CD4-positive, alpha-beta T cell (primary cell): ENCODE results near the gene RORC. TPM values are rescaled to one million over a fixed set of nuclear protein-coding genes. Genes with fewer than 3 reads are reported as not detected.

ENCODE experiments used
- ATAC-seq: fragments of 200-7000 bp; cut with Tn5 transposase; one replicate; pipeline ENCODE4 v1.10.0; 2022; ENCODE audit warnings: mild to moderate bottlenecking; ENCODE audit not compliant: poor library complexity
- CTCF ChIA-PET: fragments of 350-600 bp; sonication (Branson Sonifier 250); formaldehyde crosslinking; loops from one replicate; lab custom pipeline; 2021; ENCODE audit warnings: antibody characterized with exemption, inconsistent platforms; lab: Charles Lee
- POLR2A ChIA-PET: fragments of 350-600 bp; sonication (Branson Sonifier 250); formaldehyde crosslinking; loops from one replicate; lab custom pipeline; 2021; ENCODE audit warnings: antibody characterized with exemption, inconsistent platforms; lab: Charles Lee
- DNase-seq, 14 experiments: peaks; one replicate each; pipeline ENCODE4 v3.0.0-alpha.2; 2013 to 2020; ENCODE audit warnings: mixed read lengths in 2 of 14
- H3K27ac ChIP-seq, 2 donors: one replicate each; pipeline versions ENCODE4 v1.5.1 to v1.7.0; 2013; ENCODE audit warnings: low read length in 2 of 2, low read depth in 1 of 2, mild to moderate bottlenecking in 1 of 2
- H3K27me3 ChIP-seq, 2 experiments: 1 replicate in 1 of 2; 2 replicates in 1 of 2; pipeline versions ENCODE4 v1.6.1 to v1.7.0; 2013; ENCODE audit warnings: low read length in 2 of 2, control low read depth in 1 of 2, mild to moderate bottlenecking in 1 of 2, moderate library complexity in 1 of 2; ENCODE audit not compliant: insufficient read depth in 2 of 2, control insufficient read depth in 1 of 2
- H3K36me3 ChIP-seq: one replicate; pipeline ENCODE4 v1.6.1; 2013; ENCODE audit warnings: low read length, control low read depth; ENCODE audit not compliant: insufficient read depth
- H3K4me1 ChIP-seq: one replicate; pipeline ENCODE4 v1.6.1; 2013; ENCODE audit warnings: low read length, control low read depth; ENCODE audit not compliant: insufficient read depth
- H3K4me3 ChIP-seq: one replicate; pipeline ENCODE4 v1.5.1; 2013; ENCODE audit warnings: mild to moderate bottlenecking, low read length, moderate library complexity
- H3K9me3 ChIP-seq, 2 experiments: 1 replicate in 1 of 2; 2 replicates in 1 of 2; pipeline versions ENCODE4 v1.6.1 to v1.7.0; 2013; ENCODE audit warnings: low read length in 2 of 2, mild to moderate bottlenecking in 2 of 2, control low read depth in 1 of 2, moderate library complexity in 1 of 2; ENCODE audit not compliant: control insufficient read depth in 1 of 2, insufficient read depth in 1 of 2
- H3K27ac Mint-ChIP-seq: one replicate; pipeline ENCODE4 v1.8.0; 2020; ENCODE audit warnings: mixed read lengths
- H3K27me3 Mint-ChIP-seq: one replicate; pipeline ENCODE4 v1.8.0; 2021; ENCODE audit warnings: mixed read lengths
- H3K36me3 Mint-ChIP-seq: one replicate; pipeline ENCODE4 v1.8.0; 2021; ENCODE audit warnings: low read depth, mixed read lengths
- H3K4me1 Mint-ChIP-seq: one replicate; pipeline ENCODE4 v1.8.0; 2021; ENCODE audit warnings: low read depth, mixed read lengths
- H3K4me3 Mint-ChIP-seq: one replicate; pipeline ENCODE4 v1.8.0; 2020; ENCODE audit warnings: mild to moderate bottlenecking, mixed read lengths
- H3K9me3 Mint-ChIP-seq: one replicate; pipeline ENCODE4 v1.8.0; 2020; ENCODE audit warnings: mixed read lengths
- CTCF ChIP-seq: fragments of 200-600 bp; IDR thresholded peaks from one replicate; pipeline ENCODE4 v1.8.0; 2022; ENCODE audit warnings: antibody characterized with exemption, mild to moderate bottlenecking
- intact Hi-C, 2 experiments: fragments of 100-400 bp; cut with DNase I in 1 of 2; cut with micrococcal nuclease in 1 of 2; formaldehyde crosslinking; loops; one replicate each; pipeline versions ENCODE4 v1.15.1 to v1.9.0; 2023 to 2025; cut with DNase I, micrococcal nuclease
- total RNA-seq, 174 experiments: library from RNA in 2 of 174; stranded (reverse) in 2 of 174; gene quantifications; one replicate each; pipeline ENCODE4 v1.2.3 and lab custom pipeline; 2021 to 2026

Gene RORC
- total RNA-seq, 2 experiments from 2014 or later: 3.6 to 3.7 TPM

- TF ChIP-seq CTCF: no peak
- Histone ChIP-seq H3K27ac (peak within 1 kb of the TSS in 1 of 2 donors; percentile 69), H3K4me3 (peak within 1 kb of the TSS; percentile 94), H3K36me3 (no peaks in the 10 kb centered on the region), H3K4me1 (peaks cover 21% of the 10 kb centered on the region), H3K27me3 (no peaks in the 10 kb centered on the region), H3K9me3 (no peaks in the 10 kb centered on the region)
- intact Hi-C loops: loop anchor here (1.0 to 2.0 kb wide), 2 partner anchors 27 to 46 kb away; partner anchors contain the start of gene MRPL9 (in 2 of the 2)
- no peaks in the 10 kb centered on the region for H3K9me3 Mint-ChIP-seq
- DNase-seq: peak; percentile 95 to 99 (median 97)
- H3K27me3 Mint-ChIP-seq: no peaks in the 10 kb centered on the region
- peak within 1 kb of the TSS; percentile 63 for H3K27ac Mint-ChIP-seq
- peak within 1 kb of the TSS; percentile 94 for H3K4me3 Mint-ChIP-seq
- ChIA-PET CTCF (interaction anchor here (0.6 to 2.3 kb wide), 6 partner anchors 14 to 143 kb away, joined by 3 to 8 read pairs (median 4); partner anchors contain the start of genes C2CD4D and MRPL9), POLR2A (interaction anchor here (0.5 to 3.0 kb wide), 17 partner anchors 9 to 463 kb away, joined by 3 to 44 read pairs (median 5); partner anchors contain the start of genes C2CD4D, MRPL9 and POGZ)
- ATAC-seq: peak; percentile 95
- H3K36me3 Mint-ChIP-seq: peaks cover 8% of the 10 kb centered on the region
- peaks cover 26% of the 10 kb centered on the region for H3K4me1 Mint-ChIP-seq
These were observed 41.3 kb downstream of the RORC start, which contains the start of gene TDRKH for GRCh38 chr1:151790071-151790939. TDRKH (minus strand) TSS chr1:151790500; CDS start chr1:151783022, 7,478 bp downstream.

DNA sequence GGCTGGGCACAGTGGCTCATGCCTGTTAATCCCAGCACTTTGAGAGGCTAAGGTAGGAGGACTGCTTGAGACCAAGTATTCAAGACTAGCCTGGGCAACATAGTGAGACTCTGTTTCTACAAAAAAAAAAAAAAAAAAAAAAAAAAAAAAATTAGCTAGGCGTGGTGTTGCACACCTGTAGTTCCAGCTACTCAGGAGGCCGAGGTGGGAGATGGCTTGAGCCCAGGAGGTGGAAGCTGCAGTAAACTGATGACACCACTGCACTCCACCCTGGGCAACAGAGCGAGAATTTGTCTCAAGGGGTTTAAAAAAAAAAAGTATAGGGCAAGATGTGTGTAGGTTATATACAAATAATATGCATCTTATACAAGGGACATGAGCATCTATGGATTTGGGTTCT lies 43.9 kb downstream of the RORC start:
- ATAC-seq (no peak), DNase-seq (no peak)
- POLR2A ChIA-PET: interaction anchor here (1.8 kb wide), 1 partner anchor 24 kb away, joined by 6 read pairs; the partner anchor contains the start of gene MRPL9
- H3K9me3 Mint-ChIP-seq: no peaks in the 10 kb centered on the region
- no peaks in the 10 kb centered on the region for H3K27me3 Mint-ChIP-seq
- peaks cover 26% of the 10 kb centered on the region for H3K4me1 Mint-ChIP-seq
- Histone ChIP-seq H3K4me1 (peaks cover 18% of the 10 kb centered on the region), H3K27me3 (no peaks in the 10 kb centered on the region), H3K27ac (no peak overlapping the region), H3K4me3 (no peak overlapping the region), H3K9me3 (no peaks in the 10 kb centered on the region), H3K36me3 (no peaks in the 10 kb centered on the region)
- no peak overlapping the region for H3K27ac Mint-ChIP-seq
- no peak for TF ChIP-seq CTCF
- intact Hi-C loops: no loop called here
- no peak overlapping the region for H3K4me3 Mint-ChIP-seq
- H3K36me3 Mint-ChIP-seq: peaks cover 8% of the 10 kb centered on the region
- CTCF ChIA-PET: interaction anchor here (0.5 kb wide), 1 partner anchor 1160 kb away, joined by 4 read pairs; no protein-coding TSS in a partner anchor

GRCh38 chr1:151783796-151784195 lies 47.8 kb downstream of the RORC start:
- intact Hi-C loops: no loop called here
- Histone ChIP-seq H3K4me1 (peaks cover 2% of the 10 kb centered on the region), H3K36me3 (peaks cover 25% of the 10 kb centered on the region), H3K4me3 (no peak overlapping the region), H3K27ac (no peak overlapping the region), H3K9me3 (no peaks in the 10 kb centered on the region), H3K27me3 (no peaks in the 10 kb centered on the region)
- H3K36me3 Mint-ChIP-seq: peaks cover 27% of the 10 kb centered on the region
- ChIA-PET POLR2A (no interaction called here), CTCF (no interaction called here)
- H3K4me1 Mint-ChIP-seq: peaks cover 1% of the 10 kb centered on the region
- no peaks in the 10 kb centered on the region for H3K9me3 Mint-ChIP-seq
- H3K4me3 Mint-ChIP-seq: no peak overlapping the region
- no peak overlapping the region for H3K27ac Mint-ChIP-seq
- no peak for TF ChIP-seq CTCF
- no peaks in the 10 kb centered on the region for H3K27me3 Mint-ChIP-seq
- DNase-seq (no peak), ATAC-seq (no peak)
